SK-N-SH (cell line): Measurements from ENCODE around the gene VEZF1. TPM values are rescaled to one million over a fixed set of nuclear protein-coding genes. Genes with fewer than 3 reads are reported as not detected.

Experiments used
- CTCF ChIP-seq: fragments of 200-600 bp; sonication (generic); IDR thresholded peaks from 2 replicates; pipeline ENCODE4 v1.6.1; 2017; ENCODE audit warnings: antibody characterized with exemption, mild to moderate bottlenecking, moderate library complexity
- ELF1 ChIP-seq: IDR thresholded peaks from 2 replicates; pipeline ENCODE4 v1.4.0; 2012
- EZH2phosphoT487 ChIP-seq: fragments of 200-600 bp; sonication (generic); IDR thresholded peaks from 2 replicates; pipeline ENCODE4 v1.6.1; 2017; ENCODE audit warnings: low read depth, mixed run types, mild to moderate bottlenecking, antibody characterized with exemption, moderate library complexity, borderline replicate concordance
- FOSL2 ChIP-seq: IDR thresholded peaks from 2 replicates; pipeline ENCODE4 v1.4.0; 2012; ENCODE audit warnings: low read depth, mild to moderate bottlenecking, moderate library complexity, borderline replicate concordance
- FOXJ3 ChIP-seq: sonication (generic); formaldehyde crosslinking; IDR thresholded peaks from 2 replicates; pipeline ENCODE4 v1.5.1; 2020; ENCODE audit warnings: mild to moderate bottlenecking, missing genetic modification reagents
- FOXM1 ChIP-seq: IDR thresholded peaks from 2 replicates; pipeline ENCODE4 v1.4.0; 2012; ENCODE audit warnings: low read depth, mild to moderate bottlenecking
- GATA2 ChIP-seq: sonication (generic); formaldehyde crosslinking; IDR thresholded peaks from 2 replicates; pipeline ENCODE4 v1.5.0; 2020; ENCODE audit warnings: mild to moderate bottlenecking, missing genetic modification reagents
- IRF3 ChIP-seq: fragments of 150-350 bp; IDR thresholded peaks from 2 replicates; pipeline ENCODE4 v1.6.1; 2016; ENCODE audit warnings: mild to moderate bottlenecking, low read depth, low read length
- JUND ChIP-seq: IDR thresholded peaks from 2 replicates; pipeline ENCODE4 v1.4.0; 2012
- MAX ChIP-seq: IDR thresholded peaks from 2 replicates; pipeline ENCODE4 v1.4.0; 2012; ENCODE audit warnings: low read depth
- MEF2A ChIP-seq: IDR thresholded peaks from 2 replicates; pipeline ENCODE4 v1.4.0; 2012; ENCODE audit warnings: low read depth, borderline replicate concordance
- NFIC ChIP-seq: IDR thresholded peaks from 2 replicates; pipeline ENCODE4 v1.4.0; 2012; ENCODE audit warnings: borderline replicate concordance
- POLR2AphosphoS5 ChIP-seq: IDR thresholded peaks from 2 replicates; pipeline ENCODE4 v1.6.1; 2012; ENCODE audit warnings: low read depth, low read length
- RCOR1 ChIP-seq: fragments of 150-350 bp; IDR thresholded peaks from 2 replicates; pipeline ENCODE4 v1.6.1; 2017; ENCODE audit warnings: antibody characterized with exemption, low read length
- REST ChIP-seq: IDR thresholded peaks from 2 replicates; pipeline ENCODE4 v1.6.1; 2012; ENCODE audit warnings: mild to moderate bottlenecking, low read depth, low read length, moderate library complexity
- RFX5 ChIP-seq: IDR thresholded peaks from 2 replicates; pipeline ENCODE4 v1.6.1; 2012; ENCODE audit warnings: mild to moderate bottlenecking, improper control_type of control experiment, low read length
- RXRA ChIP-seq: IDR thresholded peaks from 2 replicates; pipeline ENCODE4 v1.4.0; 2012; ENCODE audit warnings: low read depth, mild to moderate bottlenecking, borderline replicate concordance
- SIN3A ChIP-seq: IDR thresholded peaks from 2 replicates; pipeline ENCODE4 v1.6.1; 2012; ENCODE audit warnings: low read depth, mild to moderate bottlenecking, low read length, moderate library complexity, borderline replicate concordance
- SMC3 ChIP-seq: IDR thresholded peaks from 2 replicates; pipeline ENCODE4 v1.6.1; 2012; ENCODE audit warnings: low read depth, low read length, improper control_type of control experiment
- TAF1 ChIP-seq: IDR thresholded peaks from 2 replicates; pipeline ENCODE4 v1.6.1; 2012; ENCODE audit warnings: low read depth, mild to moderate bottlenecking, low read length, moderate library complexity, borderline replicate concordance
- USF1 ChIP-seq: IDR thresholded peaks from 2 replicates; pipeline ENCODE4 v1.4.0; 2012; ENCODE audit warnings: low read depth, borderline replicate concordance
- YY1 ChIP-seq: IDR thresholded peaks from 2 replicates; pipeline ENCODE4 v1.4.0; 2012; ENCODE audit warnings: low read depth, mild to moderate bottlenecking
- polyA plus RNA-seq, 3 experiments: library from polyadenylated mRNA; depleted of rRNA; stranded (reverse); fragments of >200 nt; gene quantifications; 2 replicates each; pipeline ENCODE4 v1.2.3, GENCODE V29; 2012

The VEZF1 gene
- polyA plus RNA-seq, 1 of the 3 experiments (the other 2 are of a cell fraction), result 35.1 TPM

- TF ChIP-seq POLR2AphosphoS5 (peak; percentile 56; the same call in 1 of the 2 replicates), MEF2A (no peak), USF1 (no peak), ELF1 (no peak), RXRA (no peak; the same call in 1 of the 2 replicates), TAF1 (peak; percentile 66), FOXM1 (no peak), MAX (peak; percentile 47; the same call in 1 of the 2 replicates), RCOR1 (no peak), FOSL2 (0 out of 2 replicates have a peak, but pooled peaks have one; percentile 2), REST (no peak), SIN3A (peak; percentile 61; the same call in 1 of the 2 replicates), CTCF (no peak), SMC3 (peak; percentile 22; the same call in 1 of the 2 replicates), EZH2phosphoT487 (no peak), IRF3 (no peak), GATA2 (CRISPR knock-in tag) (no peak), YY1 (no peak), JUND (no peak), RFX5 (no peak), NFIC (no peak), FOXJ3 (CRISPR knock-in tag) (no peak)
- TF ChIP-seq, all 33 proteins: peak for 10
Measured at GRCh38 chr17:57954397-57955182, 33.5 kb downstream of the VEZF1 start (continued).
